ENCODE data around the gene NENF. TPM values are rescaled to one million over a fixed set of nuclear protein-coding genes. Genes with fewer than 3 reads are reported as not detected.

The NENF gene
- total RNA-seq, 4 donors from 2014 or later = 67.9 to 99.3 (median 91.7) TPM

DNA sequence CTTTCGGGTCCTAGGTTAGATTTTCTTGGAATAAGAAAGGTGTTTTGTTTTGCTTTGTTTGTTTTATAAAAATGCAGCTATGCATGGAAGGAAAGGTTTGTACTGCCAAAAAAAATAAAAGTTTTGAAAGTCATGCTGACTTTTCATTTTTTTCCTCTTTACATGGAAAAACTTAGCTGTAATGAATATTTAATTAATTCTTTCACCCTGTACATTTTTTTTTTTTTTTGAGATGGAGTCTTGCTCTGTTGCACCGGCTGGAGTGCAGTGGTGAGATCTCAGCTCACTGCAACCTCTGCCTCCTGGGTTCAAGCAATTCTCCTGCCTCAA, 48.7 kb downstream of the NENF start:
- no peak overlapping the region for H3K4me3 ChIP-seq
- TF ChIP-seq POLR2A (IDR thresholded peaks at IDR 0.05; ENCODE audit: low read depth) = no peak
- no peak for TF ChIP-seq POLR2AphosphoS5 (IDR thresholded peaks at IDR 0.05)
- TF ChIP-seq, protein P1, sequence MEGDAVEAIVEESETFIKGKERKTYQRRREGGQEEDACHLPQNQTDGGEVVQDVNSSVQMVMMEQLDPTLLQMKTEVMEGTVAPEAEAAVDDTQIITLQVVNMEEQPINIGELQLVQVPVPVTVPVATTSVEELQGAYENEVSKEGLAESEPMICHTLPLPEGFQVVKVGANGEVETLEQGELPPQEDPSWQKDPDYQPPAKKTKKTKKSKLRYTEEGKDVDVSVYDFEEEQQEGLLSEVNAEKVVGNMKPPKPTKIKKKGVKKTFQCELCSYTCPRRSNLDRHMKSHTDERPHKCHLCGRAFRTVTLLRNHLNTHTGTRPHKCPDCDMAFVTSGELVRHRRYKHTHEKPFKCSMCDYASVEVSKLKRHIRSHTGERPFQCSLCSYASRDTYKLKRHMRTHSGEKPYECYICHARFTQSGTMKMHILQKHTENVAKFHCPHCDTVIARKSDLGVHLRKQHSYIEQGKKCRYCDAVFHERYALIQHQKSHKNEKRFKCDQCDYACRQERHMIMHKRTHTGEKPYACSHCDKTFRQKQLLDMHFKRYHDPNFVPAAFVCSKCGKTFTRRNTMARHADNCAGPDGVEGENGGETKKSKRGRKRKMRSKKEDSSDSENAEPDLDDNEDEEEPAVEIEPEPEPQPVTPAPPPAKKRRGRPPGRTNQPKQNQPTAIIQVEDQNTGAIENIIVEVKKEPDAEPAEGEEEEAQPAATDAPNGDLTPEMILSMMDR (IDR thresholded peaks at IDR 0.05) = no peak
- no peak for TF ChIP-seq EP300 (IDR thresholded peaks at IDR 0.05)
- no peaks in the 10 kb centered on the region for H3K36me3 ChIP-seq
- no peak overlapping the region for H3K27ac ChIP-seq (replicated peaks in 1 of 4)
- H3K27me3 ChIP-seq = no peaks in the 10 kb centered on the region
- intact Hi-C loops (cut with DNase I) = loop anchor here (5.0 kb wide), 1 partner anchor 76 kb away; no protein-coding TSS in a partner anchor
- no peak for DNase-seq (ENCODE audit: extremely low spot score)
- H3K9me3 ChIP-seq = no peaks in the 10 kb centered on the region
- H3K4me1 ChIP-seq = peaks cover 0 to 22% (median 14%) of the 10 kb centered on the region in 4 donors
- WGBS = 38% methylated on average over 2 of the region's 2 CpGs

DNA sequence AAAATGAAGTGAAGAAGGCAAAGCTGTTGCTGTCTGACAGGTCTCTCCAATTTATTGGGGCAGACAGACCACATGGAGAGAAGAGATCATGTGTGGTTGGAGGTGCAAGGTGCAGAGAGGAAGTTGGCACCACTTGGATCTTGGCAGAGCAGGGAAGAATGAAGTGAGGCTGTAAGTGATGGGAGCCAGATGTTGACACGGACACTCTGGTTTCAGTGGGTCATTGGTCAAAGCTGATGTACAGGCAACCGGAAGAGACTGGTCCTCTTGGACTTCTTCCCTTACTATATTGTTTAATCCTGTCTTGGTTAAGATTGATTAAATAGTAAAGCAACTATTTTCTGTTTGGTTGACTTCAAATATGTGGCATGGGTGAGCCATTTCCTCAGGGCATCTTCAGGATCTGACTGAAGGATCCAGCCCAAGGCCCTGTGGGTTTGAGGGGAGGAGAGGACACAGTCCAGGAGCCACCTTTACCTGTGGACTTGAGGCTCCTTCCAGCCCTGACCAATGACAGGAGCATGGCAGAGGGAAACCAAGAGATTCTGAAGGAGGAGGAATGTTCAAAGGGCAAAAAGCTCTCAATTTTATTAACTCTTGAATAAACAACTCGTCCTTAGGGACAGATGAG, 49.4 kb downstream of the NENF start:
- DNase-seq (ENCODE audit: extremely low spot score) = no peak
- H3K27me3 ChIP-seq = no peaks in the 10 kb centered on the region
- H3K9me3 ChIP-seq = no peaks in the 10 kb centered on the region
- no peak overlapping the region for H3K4me3 ChIP-seq
- no peak for TF ChIP-seq EP300 (IDR thresholded peaks at IDR 0.05)
- TF ChIP-seq POLR2AphosphoS5 (IDR thresholded peaks at IDR 0.05) = no peak
- no peak for TF ChIP-seq POLR2A (IDR thresholded peaks at IDR 0.05; ENCODE audit: low read depth)
- TF ChIP-seq, protein P1 (IDR thresholded peaks at IDR 0.05) = no peak
- intact Hi-C loops (cut with DNase I) = loop anchor here (5.0 kb wide), 1 partner anchor 75 kb away; no protein-coding TSS in a partner anchor
- WGBS = 54% methylated on average over 3 of the region's 3 CpGs
- H3K4me1 ChIP-seq = peaks cover 0 to 19% (median 11%) of the 10 kb centered on the region in 4 donors
- no peak overlapping the region for H3K27ac ChIP-seq (replicated peaks in 1 of 4)
- no peaks in the 10 kb centered on the region for H3K36me3 ChIP-seq

DNA sequence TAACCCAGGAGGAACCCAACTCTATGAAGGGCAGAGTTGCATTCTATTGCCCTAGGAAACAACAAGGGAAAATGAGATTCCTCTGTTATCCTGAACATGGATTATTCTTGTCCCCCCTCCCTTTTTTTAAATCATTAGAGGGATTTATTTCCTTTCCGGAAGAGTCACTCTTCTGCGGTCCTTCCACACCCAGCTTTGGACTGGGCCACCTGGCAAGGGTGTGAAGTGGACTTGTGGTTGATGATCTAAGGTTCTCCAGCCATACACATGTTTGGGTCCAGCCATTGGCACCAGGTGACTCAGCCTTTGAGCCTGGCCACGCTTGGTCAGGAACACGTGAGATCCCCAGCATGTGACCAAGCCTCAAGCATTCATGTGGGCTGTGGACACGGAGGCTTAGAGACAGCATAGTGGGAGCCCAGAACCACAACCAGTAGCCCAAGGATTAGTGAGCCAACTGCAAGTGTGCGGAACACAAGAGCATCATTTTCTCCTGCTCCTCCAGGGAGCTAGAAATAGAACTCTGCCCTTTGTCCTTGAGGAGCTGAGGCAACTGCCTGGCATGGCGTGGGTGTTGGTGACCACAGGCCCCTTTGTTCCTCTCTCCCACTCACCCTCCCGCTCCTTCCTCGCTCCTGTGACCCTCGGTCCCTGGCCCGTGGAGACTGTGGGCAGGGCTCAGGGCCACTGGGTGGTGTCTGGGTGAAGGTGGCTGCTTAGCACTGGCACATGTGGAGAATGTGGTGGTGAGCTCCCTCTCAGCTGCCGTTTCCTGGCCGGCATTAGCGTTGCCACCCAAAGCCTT, 50.1 kb downstream of the NENF start:
- H3K36me3 ChIP-seq = no peaks in the 10 kb centered on the region
- H3K27ac ChIP-seq (replicated peaks in 1 of 4) = no peak overlapping the region
- TF ChIP-seq POLR2A (IDR thresholded peaks at IDR 0.05; ENCODE audit: low read depth) (no peak), POLR2AphosphoS5 (IDR thresholded peaks at IDR 0.05) (no peak), EP300 (IDR thresholded peaks at IDR 0.05) (no peak)
- TF ChIP-seq, protein P1 (IDR thresholded peaks at IDR 0.05) = no peak
- no peak overlapping the region for H3K4me3 ChIP-seq
- DNase-seq (ENCODE audit: extremely low spot score) = no peak
- H3K4me1 ChIP-seq = peaks cover 0 to 12% (median 7%) of the 10 kb centered on the region in 4 donors
- H3K9me3 ChIP-seq = no peaks in the 10 kb centered on the region
- intact Hi-C loops (cut with DNase I) = loop anchor here (5.0 kb wide), 1 partner anchor 74 kb away; no protein-coding TSS in a partner anchor
- WGBS = 80% methylated on average over 10 of the region's 14 CpGs
- no peaks in the 10 kb centered on the region for H3K27me3 ChIP-seq

DNA sequence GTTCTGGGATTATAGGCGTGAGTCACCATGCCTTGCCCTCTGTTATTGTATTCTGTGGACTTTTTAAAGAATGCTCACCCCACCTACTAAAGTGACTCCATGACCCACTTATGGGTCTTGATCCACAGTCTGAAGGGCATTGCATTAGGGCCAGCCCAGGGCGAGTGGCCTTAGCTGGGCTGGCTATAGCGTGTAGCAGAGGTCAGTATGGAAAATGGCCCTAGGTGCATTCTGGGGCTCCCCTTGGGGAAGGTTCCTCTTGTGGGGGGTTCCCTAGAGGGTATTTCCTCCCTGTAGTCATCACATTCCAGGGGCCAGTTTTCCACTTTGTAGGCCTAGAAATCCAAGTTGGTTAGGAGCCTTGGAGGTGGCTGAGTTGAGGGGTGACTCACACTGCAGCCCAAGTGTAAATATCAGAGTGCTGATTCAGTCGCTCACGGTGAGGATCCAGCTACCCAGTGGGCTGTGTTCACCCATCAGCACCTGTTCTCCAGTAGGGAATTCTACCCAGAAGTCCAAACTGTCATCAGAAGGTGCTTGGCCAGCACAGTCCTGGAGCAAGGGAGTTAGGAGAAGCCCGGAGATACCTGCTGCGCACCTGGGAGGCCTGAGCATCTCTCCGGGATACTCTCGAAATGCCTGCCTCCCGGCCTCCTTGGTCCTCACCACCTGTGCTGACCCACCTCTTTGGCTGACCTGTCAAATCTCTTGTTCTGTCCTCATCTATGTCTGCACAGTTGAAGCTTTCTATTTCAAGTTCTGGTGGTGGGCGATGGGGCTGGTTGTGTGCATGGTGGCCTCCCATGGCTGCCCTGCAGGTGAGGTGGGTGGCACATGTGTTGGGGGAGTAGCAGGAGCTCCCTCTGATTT, 52.2 kb downstream of the NENF start:
- Histone ChIP-seq H3K4me3 (no peak overlapping the region), H3K36me3 (no peaks in the 10 kb centered on the region), H3K27ac (replicated peaks in 1 of 4) (no peak overlapping the region), H3K4me1 (peaks cover 11 to 27% (median 22%) of the 10 kb centered on the region in 4 donors), H3K27me3 (no peaks in the 10 kb centered on the region), H3K9me3 (no peaks in the 10 kb centered on the region)
- intact Hi-C loops (cut with DNase I) = loop anchor here (5.0 kb wide), 1 partner anchor 72 kb away; no protein-coding TSS in a partner anchor
- 90% methylated on average over 10 of the region's 11 CpGs for WGBS
- DNase-seq (ENCODE audit: extremely low spot score) = no peak
- TF ChIP-seq EP300 (IDR thresholded peaks at IDR 0.05) (no peak), POLR2A (IDR thresholded peaks at IDR 0.05; ENCODE audit: low read depth) (no peak), POLR2AphosphoS5 (IDR thresholded peaks at IDR 0.05) (no peak)
- TF ChIP-seq, protein P1 (IDR thresholded peaks at IDR 0.05) = no peak
